B cell (primary cell): ENCODE results near the gene ORMDL1.

Source experiments
- CTCF ChIP-seq: fragments of 200-600 bp; IDR thresholded peaks from one replicate; pipeline ENCODE4 v1.8.0; 2022; ENCODE audit warnings: antibody characterized with exemption, mild to moderate bottlenecking
- EZH2 ChIP-seq: IDR thresholded peaks from 2 replicates; pipeline ENCODE4 v1.6.1; 2012; ENCODE audit warnings: borderline replicate concordance, low read depth, mild to moderate bottlenecking, moderate library complexity, low read length; ENCODE audit not compliant: insufficient read depth, poor library complexity, severe bottlenecking

DNA sequence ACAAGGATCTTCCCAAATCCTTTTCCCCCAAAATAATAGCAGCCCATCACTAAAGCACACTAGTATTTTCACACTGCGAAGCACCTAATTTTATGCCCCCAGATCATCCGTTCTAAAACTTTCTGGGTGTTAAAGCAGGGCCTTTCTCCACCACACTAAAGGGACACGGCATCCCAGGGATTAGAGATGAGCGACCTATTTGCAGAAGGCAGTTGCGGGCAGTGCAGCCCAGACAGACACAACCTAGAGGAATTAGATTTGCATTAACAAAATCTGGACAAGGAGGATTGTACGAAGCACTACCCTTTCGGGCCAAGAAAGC, 21.9 kb downstream of the ORMDL1 start:
- no peak for TF ChIP-seq CTCF
- no peak for TF ChIP-seq EZH2
